Nephron (organoid): ENCODE data around the gene PLA2G4C.

Source experiments
- H3K27ac Mint-ChIP-seq, 3 experiments: 2 replicates each; pipeline ENCODE4 v1.8.0; 2020; ENCODE audit warnings: mixed read lengths in 3 of 3, mild to moderate bottlenecking in 2 of 3, moderate library complexity in 1 of 3
- H3K27me3 Mint-ChIP-seq: 2 replicates; pipeline ENCODE4 v1.8.0; 2021; ENCODE audit warnings: low read depth, mild to moderate bottlenecking, moderate library complexity, mixed read lengths
- H3K36me3 Mint-ChIP-seq: 2 replicates; pipeline ENCODE4 v1.8.0; 2020; ENCODE audit warnings: low read depth, mixed read lengths
- H3K4me1 Mint-ChIP-seq: 2 replicates; pipeline ENCODE4 v1.8.0; 2020; ENCODE audit warnings: mixed read lengths
- H3K4me3 Mint-ChIP-seq, 3 experiments: 2 replicates each; pipeline ENCODE4 v1.8.0; 2020; ENCODE audit warnings: mild to moderate bottlenecking in 3 of 3, mixed read lengths in 3 of 3, moderate library complexity in 2 of 3
- H3K9me3 Mint-ChIP-seq: 2 replicates; pipeline ENCODE4 v1.8.0; 2020; ENCODE audit warnings: mixed read lengths
- TF ChIP-seq, protein P1 (sequence below), 3 experiments: fragments of 200-600 bp; sonication (generic); IDR thresholded peaks; one replicate each; pipeline ENCODE4 v1.5.0; 2021; ENCODE audit warnings: antibody characterized with exemption in 3 of 3; ENCODE audit not compliant: unreplicated experiment in 3 of 3

The PLA2G4C gene

DNA sequence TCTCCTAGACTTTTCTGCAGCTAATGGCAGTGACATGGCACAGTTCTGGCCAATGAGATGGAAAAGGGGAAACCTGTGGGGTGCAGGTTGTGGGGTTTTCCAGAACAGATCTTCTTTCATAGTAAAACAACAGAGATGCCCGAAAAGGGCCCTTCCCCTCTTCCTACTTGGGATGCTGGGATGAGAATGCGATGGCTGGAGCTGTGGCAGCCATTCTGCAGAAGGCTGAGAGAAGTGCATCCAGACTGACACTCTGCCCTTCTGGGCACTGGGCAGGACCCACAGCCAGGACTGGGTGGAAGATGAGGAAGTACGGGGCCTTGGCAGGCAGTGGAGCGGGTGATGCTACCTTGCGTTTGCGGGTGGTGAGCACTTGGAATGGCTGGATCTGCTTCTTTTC, 16.9 kb upstream of the PLA2G4C start:
- no peaks in the 10 kb centered on the region for H3K9me3 Mint-ChIP-seq
- TF ChIP-seq, protein P1, sequence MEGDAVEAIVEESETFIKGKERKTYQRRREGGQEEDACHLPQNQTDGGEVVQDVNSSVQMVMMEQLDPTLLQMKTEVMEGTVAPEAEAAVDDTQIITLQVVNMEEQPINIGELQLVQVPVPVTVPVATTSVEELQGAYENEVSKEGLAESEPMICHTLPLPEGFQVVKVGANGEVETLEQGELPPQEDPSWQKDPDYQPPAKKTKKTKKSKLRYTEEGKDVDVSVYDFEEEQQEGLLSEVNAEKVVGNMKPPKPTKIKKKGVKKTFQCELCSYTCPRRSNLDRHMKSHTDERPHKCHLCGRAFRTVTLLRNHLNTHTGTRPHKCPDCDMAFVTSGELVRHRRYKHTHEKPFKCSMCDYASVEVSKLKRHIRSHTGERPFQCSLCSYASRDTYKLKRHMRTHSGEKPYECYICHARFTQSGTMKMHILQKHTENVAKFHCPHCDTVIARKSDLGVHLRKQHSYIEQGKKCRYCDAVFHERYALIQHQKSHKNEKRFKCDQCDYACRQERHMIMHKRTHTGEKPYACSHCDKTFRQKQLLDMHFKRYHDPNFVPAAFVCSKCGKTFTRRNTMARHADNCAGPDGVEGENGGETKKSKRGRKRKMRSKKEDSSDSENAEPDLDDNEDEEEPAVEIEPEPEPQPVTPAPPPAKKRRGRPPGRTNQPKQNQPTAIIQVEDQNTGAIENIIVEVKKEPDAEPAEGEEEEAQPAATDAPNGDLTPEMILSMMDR (IDR thresholded peaks at IDR 0.05; ENCODE audit: unreplicated experiment in 3 of 3) = no peak
- H3K4me3 Mint-ChIP-seq = no peak overlapping the region
- no peaks in the 10 kb centered on the region for H3K27me3 Mint-ChIP-seq
- H3K27ac Mint-ChIP-seq = no peak overlapping the region
- peaks cover 6% of the 10 kb centered on the region for H3K4me1 Mint-ChIP-seq
- H3K36me3 Mint-ChIP-seq = peaks cover 68% of the 10 kb centered on the region

DNA sequence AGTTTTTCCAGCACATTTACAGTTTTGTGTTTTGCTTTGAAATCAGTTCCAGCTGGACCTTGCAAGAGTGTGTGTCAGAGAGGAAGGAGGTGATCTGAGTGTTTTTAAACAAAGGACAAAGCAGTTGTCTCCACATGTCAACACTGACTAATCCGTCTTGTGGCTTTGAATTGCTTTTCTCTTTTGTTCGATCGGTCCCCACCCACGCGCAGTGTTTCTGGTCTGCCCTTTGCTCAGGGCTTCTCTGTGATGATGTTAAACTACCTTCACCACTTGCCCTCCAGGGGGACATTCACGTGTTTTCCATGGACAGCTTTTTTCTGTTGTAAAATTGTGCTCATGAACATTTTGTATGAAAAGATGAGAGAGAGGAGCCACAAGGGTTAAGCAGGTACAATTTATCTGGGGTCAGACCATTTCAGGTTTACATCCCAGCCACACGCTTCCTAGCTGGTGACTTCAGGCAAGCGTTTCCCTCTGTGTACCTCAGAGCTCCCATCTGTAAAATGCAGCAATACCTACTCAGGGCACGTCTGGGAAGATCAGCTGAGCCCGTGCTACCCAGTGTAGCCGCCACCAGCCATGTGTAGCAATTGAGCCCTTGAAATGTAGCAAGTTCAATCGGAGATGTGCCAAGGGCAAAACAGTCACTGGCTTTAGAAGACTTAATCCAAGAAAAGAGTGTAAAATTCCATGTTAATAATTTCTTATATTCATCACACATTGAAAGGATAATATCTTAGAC, 13.5 kb upstream of the PLA2G4C start:
- H3K27ac Mint-ChIP-seq = peak overlapping the region in 2 of 3 experiments; percentile 22 to 45
- no peak overlapping the region for H3K4me3 Mint-ChIP-seq
- H3K36me3 Mint-ChIP-seq = peaks cover 67% of the 10 kb centered on the region
- TF ChIP-seq, protein P1 (IDR thresholded peaks at IDR 0.05; ENCODE audit: unreplicated experiment in 3 of 3) = no peak
- peaks cover 6% of the 10 kb centered on the region for H3K4me1 Mint-ChIP-seq
- H3K9me3 Mint-ChIP-seq = no peaks in the 10 kb centered on the region
- no peaks in the 10 kb centered on the region for H3K27me3 Mint-ChIP-seq

DNA sequence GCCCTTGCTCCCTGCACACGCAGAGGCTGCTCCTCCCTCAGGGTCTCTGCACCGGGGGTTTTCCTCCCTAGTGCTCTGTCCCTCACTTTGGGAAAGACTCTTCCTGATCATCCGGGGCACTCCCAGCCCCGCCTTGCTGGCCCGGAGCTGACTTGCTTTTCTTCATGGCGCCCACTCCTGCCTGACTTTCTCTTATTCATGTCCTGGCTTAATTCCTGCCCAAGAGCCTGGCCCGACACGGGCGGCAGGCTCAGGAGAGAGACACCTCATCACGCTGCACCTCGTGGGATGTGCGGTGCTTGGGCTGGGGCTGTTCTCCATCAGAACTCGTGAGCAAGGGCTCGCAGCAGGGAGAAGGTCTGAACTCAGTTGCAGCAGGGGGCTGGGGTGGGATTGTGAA, 11.8 kb upstream of the PLA2G4C start:
- no peak overlapping the region for H3K27ac Mint-ChIP-seq
- no peaks in the 10 kb centered on the region for H3K27me3 Mint-ChIP-seq
- peaks cover 6% of the 10 kb centered on the region for H3K4me1 Mint-ChIP-seq
- H3K9me3 Mint-ChIP-seq = no peaks in the 10 kb centered on the region
- TF ChIP-seq, protein P1 (IDR thresholded peaks at IDR 0.05; ENCODE audit: unreplicated experiment in 3 of 3) = no peak
- H3K36me3 Mint-ChIP-seq = peaks cover 65% of the 10 kb centered on the region
- no peak overlapping the region for H3K4me3 Mint-ChIP-seq

DNA sequence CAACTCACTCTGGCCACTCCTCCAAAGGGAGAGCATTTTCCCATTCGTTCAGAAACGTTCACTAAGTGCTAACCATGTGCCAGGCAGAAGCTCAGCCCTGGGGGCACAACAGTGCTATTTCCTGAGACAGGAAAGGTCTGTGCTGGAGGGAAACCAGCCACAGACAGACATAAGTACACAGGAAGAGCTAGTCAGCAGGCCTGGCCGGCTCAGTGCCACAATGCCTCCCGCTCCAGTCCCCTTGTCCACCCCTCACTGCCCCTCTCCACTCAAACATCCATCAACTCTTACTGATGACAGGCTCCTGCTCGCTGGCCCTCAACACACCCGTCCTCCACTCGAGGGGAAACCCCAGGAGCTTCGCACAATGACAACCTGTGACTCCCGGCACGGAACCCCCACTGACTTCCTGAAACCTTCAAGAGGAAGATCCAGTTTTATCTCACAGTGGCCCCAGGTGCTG, 11.3 kb upstream of the PLA2G4C start:
- TF ChIP-seq, protein P1 (IDR thresholded peaks at IDR 0.05; ENCODE audit: unreplicated experiment in 3 of 3) = no peak
- Mint-ChIP-seq H3K4me1 (peaks cover 6% of the 10 kb centered on the region), H3K4me3 (no peak overlapping the region), H3K36me3 (peaks cover 62% of the 10 kb centered on the region), H3K27me3 (no peaks in the 10 kb centered on the region), H3K9me3 (no peaks in the 10 kb centered on the region), H3K27ac (no peak overlapping the region)

DNA sequence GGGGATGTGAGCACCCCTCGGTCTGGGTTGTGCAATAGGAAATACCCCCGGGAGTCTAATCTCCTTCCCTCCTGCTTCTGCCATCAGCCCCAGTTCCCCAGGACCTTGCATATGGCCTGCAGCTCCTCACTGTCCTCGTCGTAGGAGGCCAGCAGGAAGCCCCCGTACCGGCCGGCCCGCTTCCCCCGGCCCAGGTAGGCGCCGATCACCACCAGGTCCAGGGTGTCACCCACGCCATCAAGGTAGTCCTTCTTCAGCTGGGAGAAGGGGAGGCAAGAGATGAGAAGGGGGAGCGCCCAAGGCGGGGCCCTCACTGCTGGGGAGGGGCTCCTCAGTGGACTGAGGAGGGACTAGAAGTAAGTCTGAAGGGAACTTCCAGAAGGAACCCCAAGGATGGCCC, 10.4 kb upstream of the PLA2G4C start:
- Mint-ChIP-seq H3K36me3 (peaks cover 57% of the 10 kb centered on the region), H3K9me3 (no peaks in the 10 kb centered on the region), H3K4me1 (peaks cover 6% of the 10 kb centered on the region), H3K4me3 (no peak overlapping the region), H3K27me3 (no peaks in the 10 kb centered on the region), H3K27ac (no peak overlapping the region)
- TF ChIP-seq, protein P1 (IDR thresholded peaks at IDR 0.05; ENCODE audit: unreplicated experiment in 3 of 3) = no peak

DNA sequence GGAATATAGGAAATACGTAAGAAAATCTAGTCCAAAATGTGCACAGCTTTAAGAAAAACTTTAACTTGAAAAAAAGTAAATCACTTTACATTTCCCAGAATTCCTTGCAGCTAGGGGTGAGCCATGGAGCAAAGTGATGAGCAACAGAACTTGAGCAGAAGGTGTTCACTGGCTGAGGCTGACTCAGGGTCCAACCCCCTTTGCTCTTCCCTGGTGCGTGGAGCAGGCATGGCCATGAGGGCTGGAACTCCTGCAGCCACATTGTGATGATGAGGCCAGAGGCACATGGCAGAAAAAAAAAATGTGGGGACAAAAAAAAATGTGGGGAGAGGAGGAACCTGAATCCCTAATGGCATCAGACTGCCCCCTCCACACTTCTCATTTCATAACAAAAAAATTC, 9.9 kb upstream of the PLA2G4C start:
- H3K4me3 Mint-ChIP-seq = no peak overlapping the region
- peaks cover 6% of the 10 kb centered on the region for H3K4me1 Mint-ChIP-seq
- no peaks in the 10 kb centered on the region for H3K27me3 Mint-ChIP-seq
- no peaks in the 10 kb centered on the region for H3K9me3 Mint-ChIP-seq
- no peak overlapping the region for H3K27ac Mint-ChIP-seq
- peaks cover 53% of the 10 kb centered on the region for H3K36me3 Mint-ChIP-seq
- TF ChIP-seq, protein P1 (IDR thresholded peaks at IDR 0.05; ENCODE audit: unreplicated experiment in 3 of 3) = no peak
